Epithelial cell of esophagus (primary cell): Measurements from ENCODE around the gene LGALS7.
"Not testable (repeated sequence)": the region's sequence is repeated elsewhere in the genome, so short reads cannot be mapped to it uniquely, and the experiment has no call there.

Source experiments
- DNase-seq: peaks from one replicate; pipeline ENCODE4 v3.0.0; 2010; ENCODE audit warnings: low read depth
- H3K4me3 ChIP-seq: 2 replicates; pipeline ENCODE4 v1.5.1; 2011; ENCODE audit warnings: mild to moderate bottlenecking, low read length, control low read depth
- TF ChIP-seq, protein P1 (sequence below): IDR thresholded peaks from 2 replicates; pipeline ENCODE4 v1.5.1; 2011; ENCODE audit warnings: low read depth, mild to moderate bottlenecking, low read length, control low read depth, inconsistent platforms; ENCODE audit not compliant: insufficient read depth; ENCODE audit errors: missing control alignments

Gene LGALS7

GRCh38 chr19:38786572-38787265 lies 13.4 kb upstream of the LGALS7 start:
- TF ChIP-seq, protein P1, sequence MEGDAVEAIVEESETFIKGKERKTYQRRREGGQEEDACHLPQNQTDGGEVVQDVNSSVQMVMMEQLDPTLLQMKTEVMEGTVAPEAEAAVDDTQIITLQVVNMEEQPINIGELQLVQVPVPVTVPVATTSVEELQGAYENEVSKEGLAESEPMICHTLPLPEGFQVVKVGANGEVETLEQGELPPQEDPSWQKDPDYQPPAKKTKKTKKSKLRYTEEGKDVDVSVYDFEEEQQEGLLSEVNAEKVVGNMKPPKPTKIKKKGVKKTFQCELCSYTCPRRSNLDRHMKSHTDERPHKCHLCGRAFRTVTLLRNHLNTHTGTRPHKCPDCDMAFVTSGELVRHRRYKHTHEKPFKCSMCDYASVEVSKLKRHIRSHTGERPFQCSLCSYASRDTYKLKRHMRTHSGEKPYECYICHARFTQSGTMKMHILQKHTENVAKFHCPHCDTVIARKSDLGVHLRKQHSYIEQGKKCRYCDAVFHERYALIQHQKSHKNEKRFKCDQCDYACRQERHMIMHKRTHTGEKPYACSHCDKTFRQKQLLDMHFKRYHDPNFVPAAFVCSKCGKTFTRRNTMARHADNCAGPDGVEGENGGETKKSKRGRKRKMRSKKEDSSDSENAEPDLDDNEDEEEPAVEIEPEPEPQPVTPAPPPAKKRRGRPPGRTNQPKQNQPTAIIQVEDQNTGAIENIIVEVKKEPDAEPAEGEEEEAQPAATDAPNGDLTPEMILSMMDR: no peak
- H3K4me3 ChIP-seq: no peak overlapping the region
- DNase-seq: peak; percentile 91

- not testable (repeated sequence) for H3K4me3 ChIP-seq, DNase-seq
Measured at GRCh38 chr19:38786061-38786460, 12.7 kb upstream of the LGALS7 start.

- no peak overlapping the region for H3K4me3 ChIP-seq
- no peak for DNase-seq
- TF ChIP-seq, protein P1: no peak
Measured at GRCh38 chr19:38785187-38785699, 11.9 kb upstream of the LGALS7 start.

GRCh38 chr19:38784224-38784623 lies 10.9 kb upstream of the LGALS7 start:
- no peak overlapping the region for H3K4me3 ChIP-seq
- DNase-seq: no peak
- TF ChIP-seq, protein P1: no peak

GRCh38 chr19:38782212-38782611 lies 8.9 kb upstream of the LGALS7 start:
- not testable (repeated sequence) for DNase-seq, H3K4me3 ChIP-seq

DNA sequence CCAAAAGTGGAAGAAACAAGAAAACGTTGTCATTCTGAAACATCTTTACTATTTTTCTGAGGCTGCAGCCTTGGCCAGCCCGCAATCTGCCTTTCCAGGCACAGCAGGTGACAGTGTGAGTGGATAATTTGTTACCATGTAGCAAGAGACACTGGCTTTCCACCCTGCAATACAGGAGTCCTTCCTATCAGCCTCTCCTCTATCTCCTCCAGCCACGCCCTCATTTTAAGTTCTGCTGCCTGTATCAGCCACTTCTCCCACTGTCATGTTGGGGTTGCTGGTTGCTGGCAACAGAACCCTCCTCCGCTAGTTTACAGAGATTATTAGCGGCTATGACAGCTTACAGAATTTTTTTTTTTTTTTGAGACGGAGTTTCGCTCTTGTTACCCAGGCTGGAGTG lies 7.7 kb upstream of the LGALS7 start:
- TF ChIP-seq, protein P1: no peak
- DNase-seq: no peak
- H3K4me3 ChIP-seq: no peak overlapping the region

DNA sequence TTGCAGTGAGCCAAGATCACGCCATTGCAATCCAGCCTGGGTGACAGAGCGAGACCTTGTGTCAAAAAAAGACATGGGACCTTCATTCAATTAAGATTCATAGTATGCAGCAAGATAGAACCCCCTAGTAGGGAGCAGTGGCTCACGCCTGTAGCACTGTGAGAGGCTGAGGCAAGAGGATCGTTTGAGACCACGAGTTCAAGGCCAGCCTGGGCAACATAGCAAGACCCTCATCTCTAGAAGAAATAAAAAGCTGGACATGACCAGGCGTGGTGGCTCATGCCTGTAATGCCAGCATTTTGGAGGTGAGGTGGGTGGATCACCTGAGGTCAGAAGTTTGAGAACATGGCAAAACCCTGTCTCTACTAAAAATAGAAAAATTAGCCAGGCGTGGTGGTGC lies 7.1 kb upstream of the LGALS7 start:
- no peak overlapping the region for H3K4me3 ChIP-seq
- TF ChIP-seq, protein P1: no peak
- no peak for DNase-seq

DNA sequence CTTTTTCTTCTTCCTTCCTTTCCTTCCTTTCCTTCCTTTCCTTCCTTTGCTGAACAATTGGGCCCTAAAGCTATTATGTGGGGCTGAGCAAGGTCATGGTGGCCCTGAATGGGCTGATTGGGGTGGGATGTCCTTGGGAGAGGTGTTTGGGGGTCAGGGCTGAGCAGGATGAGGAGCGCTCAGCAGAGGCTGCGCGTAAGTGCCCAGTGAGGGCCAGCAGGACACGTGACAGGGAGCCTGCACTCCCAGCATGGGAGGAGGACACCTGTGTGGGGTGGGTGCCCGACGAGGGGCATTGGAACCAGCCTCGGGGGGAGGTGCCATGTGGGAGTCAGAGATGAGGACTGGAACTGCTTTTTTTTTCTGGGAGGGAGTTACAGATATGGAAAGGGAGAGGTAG lies 5.4 kb upstream of the LGALS7 start:
- H3K4me3 ChIP-seq: no peak overlapping the region
- TF ChIP-seq, protein P1: no peak
- no peak for DNase-seq
